Thyroid gland (tissue), 4 donors: ENCODE data around the gene MOCS2. TPM values are rescaled to one million over a fixed set of nuclear protein-coding genes. Genes with fewer than 3 reads are reported as not detected.

Source experiments
- DNase-seq, 2 donors: peaks; one replicate each; pipeline ENCODE4 v3.0.0-alpha.2; 2019
- H3K27ac ChIP-seq, 3 donors: fragments of 200-600 bp; sonication (generic); 1 replicate in 2 of 3; 2 replicates in 1 of 3; pipeline ENCODE4 v1.5.1; 2016 to 2019; ENCODE audit warnings: mild to moderate bottlenecking in 1 of 3, moderate library complexity in 1 of 3
- H3K27me3 ChIP-seq: fragments of 200-600 bp; sonication (generic); one replicate; pipeline ENCODE4 v1.5.1; 2019
- H3K36me3 ChIP-seq, 2 donors: fragments of 200-600 bp; sonication (generic); one replicate each; pipeline ENCODE4 v1.5.1; 2016 to 2019
- H3K4me1 ChIP-seq, 2 donors: fragments of 200-600 bp; sonication (generic); one replicate each; pipeline ENCODE4 v1.5.1; 2017 to 2019
- H3K4me3 ChIP-seq, 3 donors: fragments of 200-600 bp; sonication (generic); replicated peaks in 1 of 3; 1 replicate in 2 of 3; 2 replicates in 1 of 3; pipeline ENCODE4 v1.5.1; 2016; ENCODE audit warnings: mild to moderate bottlenecking in 1 of 3
- H3K9me3 ChIP-seq: fragments of 200-600 bp; sonication (generic); one replicate; pipeline ENCODE4 v1.5.1; 2017
- POLR2A ChIP-seq, 2 donors: fragments of 450-650 bp; IDR thresholded peaks; one replicate each; pipeline ENCODE4 v1.6.1; 2017; ENCODE audit warnings: antibody characterized with exemption in 2 of 2, mild to moderate bottlenecking in 2 of 2, moderate library complexity in 1 of 2
- WGBS, 2 donors: methylation state at CpG; one replicate each; pipeline ENCODE4 v1.1.5; 2017; 5-methylcytosine and 5-hydroxymethylcytosine counted together
- intact Hi-C: fragments of 100-400 bp; cut with DNase I; formaldehyde crosslinking; loops from one replicate; pipeline ENCODE4 v1.15.1; 2023
- total RNA-seq, 4 donors: library from RNA; depleted of rRNA; stranded (reverse); fragments of >200 nt; gene quantifications; one replicate each; pipeline ENCODE4 v1.2.3, GENCODE V29; 2016
- TF ChIP-seq, protein P1 (sequence below), 6 experiments: fragments of 200-600 bp in 3 of 6; fragments of 450-650 bp in 3 of 6; sonication (generic) in 3 of 6; IDR thresholded peaks; one replicate each; pipeline ENCODE4 v1.5.1; 2016 to 2019; ENCODE audit warnings: antibody characterized with exemption in 6 of 6, mild to moderate bottlenecking in 2 of 6, inconsistent platforms in 1 of 6, moderate library complexity in 1 of 6

MOCS2 gene
- total RNA-seq, 4 donors from 2014 or later, result 48.5 to 76.3 (median 62.9) TPM

DNA sequence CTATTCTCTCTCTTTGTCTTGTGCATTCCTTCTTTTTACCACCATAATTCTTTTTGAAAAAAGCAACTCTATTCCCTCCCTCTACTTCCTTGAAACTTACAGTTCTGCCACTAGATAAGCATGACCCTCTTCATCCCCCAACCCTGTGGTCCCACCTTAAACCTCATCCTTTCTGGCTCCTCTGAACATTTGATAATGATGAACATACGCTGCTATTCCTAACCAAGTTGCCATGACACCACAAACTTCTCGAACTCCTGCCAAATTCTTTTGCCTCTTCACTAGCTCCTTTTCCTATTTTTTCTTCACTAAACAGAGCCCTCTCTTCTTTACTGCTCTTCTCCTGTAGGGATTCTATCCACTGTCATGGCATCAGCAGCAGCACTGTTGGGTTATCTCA is 57.1 kb downstream of the MOCS2 start:
- H3K4me3 ChIP-seq, result no peak overlapping the region
- no peaks in the 10 kb centered on the region for H3K4me1 ChIP-seq
- TF ChIP-seq, protein P1, sequence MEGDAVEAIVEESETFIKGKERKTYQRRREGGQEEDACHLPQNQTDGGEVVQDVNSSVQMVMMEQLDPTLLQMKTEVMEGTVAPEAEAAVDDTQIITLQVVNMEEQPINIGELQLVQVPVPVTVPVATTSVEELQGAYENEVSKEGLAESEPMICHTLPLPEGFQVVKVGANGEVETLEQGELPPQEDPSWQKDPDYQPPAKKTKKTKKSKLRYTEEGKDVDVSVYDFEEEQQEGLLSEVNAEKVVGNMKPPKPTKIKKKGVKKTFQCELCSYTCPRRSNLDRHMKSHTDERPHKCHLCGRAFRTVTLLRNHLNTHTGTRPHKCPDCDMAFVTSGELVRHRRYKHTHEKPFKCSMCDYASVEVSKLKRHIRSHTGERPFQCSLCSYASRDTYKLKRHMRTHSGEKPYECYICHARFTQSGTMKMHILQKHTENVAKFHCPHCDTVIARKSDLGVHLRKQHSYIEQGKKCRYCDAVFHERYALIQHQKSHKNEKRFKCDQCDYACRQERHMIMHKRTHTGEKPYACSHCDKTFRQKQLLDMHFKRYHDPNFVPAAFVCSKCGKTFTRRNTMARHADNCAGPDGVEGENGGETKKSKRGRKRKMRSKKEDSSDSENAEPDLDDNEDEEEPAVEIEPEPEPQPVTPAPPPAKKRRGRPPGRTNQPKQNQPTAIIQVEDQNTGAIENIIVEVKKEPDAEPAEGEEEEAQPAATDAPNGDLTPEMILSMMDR (IDR thresholded peaks at IDR 0.05), result no peak
- H3K27ac ChIP-seq, result no peak overlapping the region
- 86 to 91% methylated on average over 2 of the region's 2 CpGs for WGBS, 2 donors
- no peak for DNase-seq
- no peaks in the 10 kb centered on the region for H3K36me3 ChIP-seq
- intact Hi-C loops, result no loop called here
- no peaks in the 10 kb centered on the region for H3K9me3 ChIP-seq
- no peaks in the 10 kb centered on the region for H3K27me3 ChIP-seq

DNA sequence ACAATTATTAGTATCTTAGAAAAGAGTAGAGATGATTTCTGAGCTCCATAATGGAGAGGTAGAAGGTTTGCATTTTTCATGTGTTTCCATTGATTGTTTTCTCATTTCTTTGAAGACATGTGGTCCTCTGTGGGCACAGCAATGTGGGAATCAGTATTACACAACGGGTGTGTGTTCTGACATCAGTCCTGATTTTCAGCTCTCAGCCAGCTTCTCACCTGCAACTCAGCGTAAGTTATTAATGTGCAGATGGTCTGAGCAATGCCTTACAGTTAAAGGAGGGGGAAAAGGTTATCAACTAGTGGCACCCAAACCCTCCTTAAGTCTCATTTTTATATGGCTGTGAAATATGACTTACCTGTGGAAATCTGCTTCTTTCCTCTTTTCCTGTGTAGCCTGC is 61.3 kb downstream of the MOCS2 start:
- H3K4me3 ChIP-seq, result no peak overlapping the region
- no peaks in the 10 kb centered on the region for H3K36me3 ChIP-seq
- no peaks in the 10 kb centered on the region for H3K4me1 ChIP-seq
- H3K27ac ChIP-seq, result no peak overlapping the region
- WGBS, 2 donors, result 89 to 91% methylated on average over 2 of the region's 2 CpGs
- no peaks in the 10 kb centered on the region for H3K27me3 ChIP-seq
- TF ChIP-seq, protein P1 (IDR thresholded peaks at IDR 0.05), result no peak
- no peak for TF ChIP-seq POLR2A (IDR thresholded peaks at IDR 0.05)
- no peak for DNase-seq
- H3K9me3 ChIP-seq, result no peaks in the 10 kb centered on the region
- intact Hi-C loops, result no loop called here

Other genes starting within 250 kb of the MOCS2 start
- 1 to 10 TPM; 2.0 to 6.0 (median 3.1) TPM for gene ITGA2, start 120.4 kb downstream of the MOCS2 start, total RNA-seq